Measurements from ENCODE around the gene PPP1R9A. TPM values are rescaled to one million over a fixed set of nuclear protein-coding genes. Genes with fewer than 3 reads are reported as not detected.

PPP1R9A gene
- polyA plus RNA-seq, 3 donors, result not detected

GRCh38 chr7:94922457-94922856 lies 15.1 kb downstream of the PPP1R9A start:
- H3K4me3 ChIP-seq (replicated peaks in 1 of 3; ENCODE audit: low read depth in 2 of 3, low read length in 3 of 3), result no peak overlapping the region
- no peaks in the 10 kb centered on the region for H3K36me3 Mint-ChIP-seq
- H3K4me3 Mint-ChIP-seq, result no peak overlapping the region

GRCh38 chr7:94923412-94923811 lies 16.0 kb downstream of the PPP1R9A start:
- no peak overlapping the region for H3K4me3 ChIP-seq (replicated peaks in 1 of 3; ENCODE audit: low read depth in 2 of 3, low read length in 3 of 3)
- H2AFZ ChIP-seq (ENCODE audit: insufficient read depth, low read depth, low read length, poor library complexity, severe bottlenecking), result no peak overlapping the region
- no peak overlapping the region for H3K9ac ChIP-seq (ENCODE audit: insufficient read depth, low read length, poor library complexity, severe bottlenecking)
- Mint-ChIP-seq H3K36me3 (no peaks in the 10 kb centered on the region), H3K9me3 (peaks cover 0 to 3% (median 0%) of the 10 kb centered on the region in 7 donors), H3K27me3 (ENCODE audit: low read depth in 3 of 3) (peaks cover 0 to 1% (median 0%) of the 10 kb centered on the region in 3 donors), H3K27ac (no peak overlapping the region), H3K4me3 (no peak overlapping the region), H3K4me1 (peaks cover 3% of the 10 kb centered on the region)
- DNase-seq, result no peak
- H4K20me1 ChIP-seq (ENCODE audit: insufficient read depth, low read length), result no peaks in the 10 kb centered on the region
- no peak for TF ChIP-seq CTCF (IDR thresholded peaks at IDR 0.05)
- no peaks in the 10 kb centered on the region for H3K4me1 ChIP-seq (ENCODE audit: control insufficient read depth in 1 of 2, insufficient read depth in 2 of 2, low read length in 2 of 2)
- no peaks in the 10 kb centered on the region for H3K36me3 ChIP-seq (replicated peaks in 1 of 2; ENCODE audit: control insufficient read depth in 1 of 2, insufficient read depth in 2 of 2, low read length in 2 of 2)
- intact Hi-C loops (cut with micrococcal nuclease), result no loop called here
- no peaks in the 10 kb centered on the region for H3K9me3 ChIP-seq (replicated peaks in 1 of 2; ENCODE audit: control insufficient read depth in 1 of 2, insufficient read depth in 1 of 2, low read length in 2 of 2)
- H3K79me2 ChIP-seq (ENCODE audit: insufficient read depth, low read length), result no peaks in the 10 kb centered on the region
- H3K27me3 ChIP-seq (ENCODE audit: control insufficient read depth in 2 of 2, insufficient read depth in 2 of 2, low read length in 2 of 2), result no peaks in the 10 kb centered on the region
- H3K4me2 ChIP-seq (replicated peaks; ENCODE audit: extremely low read depth, low read length, poor library complexity, severe bottlenecking), result no peak overlapping the region
- H3K27ac ChIP-seq (ENCODE audit: low read depth in 1 of 2, low read length in 2 of 2), result no peak overlapping the region

More at GRCh38 chr7:94922457-94922856, 15.1 kb downstream of the PPP1R9A start:
- Histone ChIP-seq H3K4me1 (ENCODE audit: control insufficient read depth in 1 of 2, insufficient read depth in 2 of 2, low read length in 2 of 2) (no peaks in the 10 kb centered on the region), H3K27me3 (ENCODE audit: control insufficient read depth in 2 of 2, insufficient read depth in 2 of 2, low read length in 2 of 2) (no peaks in the 10 kb centered on the region), H3K27ac (ENCODE audit: low read depth in 1 of 2, low read length in 2 of 2) (no peak overlapping the region), H3K4me2 (replicated peaks; ENCODE audit: extremely low read depth, low read length, poor library complexity, severe bottlenecking) (no peak overlapping the region), H3K9me3 (replicated peaks in 1 of 2; ENCODE audit: control insufficient read depth in 1 of 2, insufficient read depth in 1 of 2, low read length in 2 of 2) (no peaks in the 10 kb centered on the region), H4K20me1 (ENCODE audit: insufficient read depth, low read length) (no peaks in the 10 kb centered on the region), H2AFZ (ENCODE audit: insufficient read depth, low read depth, low read length, poor library complexity, severe bottlenecking) (no peak overlapping the region), H3K36me3 (replicated peaks in 1 of 2; ENCODE audit: control insufficient read depth in 1 of 2, insufficient read depth in 2 of 2, low read length in 2 of 2) (no peaks in the 10 kb centered on the region), H3K9ac (ENCODE audit: insufficient read depth, low read length, poor library complexity, severe bottlenecking) (no peak overlapping the region), H3K79me2 (ENCODE audit: insufficient read depth, low read length) (no peaks in the 10 kb centered on the region)
- DNase-seq, result no peak
- intact Hi-C loops (cut with micrococcal nuclease), result no loop called here
- H3K4me1 Mint-ChIP-seq, result peaks cover 3% of the 10 kb centered on the region
- no peak overlapping the region for H3K27ac Mint-ChIP-seq
- peaks cover 0 to 3% (median 0%) of the 10 kb centered on the region in 7 donors for H3K9me3 Mint-ChIP-seq
- H3K27me3 Mint-ChIP-seq (ENCODE audit: low read depth in 3 of 3), result no peaks in the 10 kb centered on the region
- no CpG with 5 or more reads among the region's 1 CpG for WGBS (ENCODE audit: insufficient coverage)
- TF ChIP-seq CTCF (IDR thresholded peaks at IDR 0.05), result no peak
